Stimulated activated CD4-positive, alpha-beta T cell treated with anti-CD3 and anti-CD28 coated beads, TNF-alpha, amount 100 ng/mL, for 24 hours (primary cell): ENCODE measurements around the gene DNAH9.

ENCODE experiments used
- DNase-seq, 3 experiments: peaks; one replicate each; pipeline ENCODE4 v3.0.0-alpha.2; 2020; ENCODE audit warnings: low read depth in 3 of 3

Gene DNAH9

GRCh38 chr17:11840052-11840451 lies 241.8 kb downstream of the DNAH9 start:
- no peak for DNase-seq

DNA sequence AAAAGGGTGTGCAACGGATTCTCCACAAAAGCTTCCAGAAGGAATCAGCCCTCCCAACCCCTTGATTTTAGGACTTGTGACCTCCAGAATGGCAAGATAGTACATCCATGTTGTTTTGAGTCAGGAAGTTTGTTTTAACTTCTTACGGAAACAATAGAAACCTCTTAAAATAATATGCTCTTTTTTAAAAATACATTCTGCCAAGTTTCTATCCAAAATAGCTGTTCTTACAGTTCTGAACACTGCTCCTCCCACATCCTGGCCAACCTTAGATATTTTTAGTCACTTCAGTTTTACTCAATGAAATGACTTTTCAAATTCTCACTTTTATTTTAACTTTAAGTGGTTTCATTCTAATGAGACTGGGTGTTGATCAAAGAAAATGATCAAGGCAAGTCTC lies 242.6 kb downstream of the DNAH9 start:
- no peak for DNase-seq

DNA sequence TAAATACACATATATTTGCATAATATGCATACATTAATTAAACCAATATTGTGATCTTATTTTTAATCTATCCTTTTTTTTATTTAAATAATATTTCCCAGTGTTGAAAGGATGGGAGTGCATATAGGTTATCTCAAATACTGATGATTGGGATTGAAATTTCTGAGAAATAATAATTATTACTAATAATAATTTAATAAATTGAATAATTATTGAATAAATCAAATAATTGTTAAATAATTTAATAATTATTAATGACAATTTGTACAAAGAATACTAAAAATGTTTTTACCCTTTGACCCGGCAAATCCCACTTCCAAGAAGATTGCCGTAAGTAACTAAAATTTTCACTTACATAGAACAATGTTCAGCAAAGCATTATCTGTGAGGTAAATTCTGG lies 250.1 kb downstream of the DNAH9 start:
- no peak for DNase-seq

DNA sequence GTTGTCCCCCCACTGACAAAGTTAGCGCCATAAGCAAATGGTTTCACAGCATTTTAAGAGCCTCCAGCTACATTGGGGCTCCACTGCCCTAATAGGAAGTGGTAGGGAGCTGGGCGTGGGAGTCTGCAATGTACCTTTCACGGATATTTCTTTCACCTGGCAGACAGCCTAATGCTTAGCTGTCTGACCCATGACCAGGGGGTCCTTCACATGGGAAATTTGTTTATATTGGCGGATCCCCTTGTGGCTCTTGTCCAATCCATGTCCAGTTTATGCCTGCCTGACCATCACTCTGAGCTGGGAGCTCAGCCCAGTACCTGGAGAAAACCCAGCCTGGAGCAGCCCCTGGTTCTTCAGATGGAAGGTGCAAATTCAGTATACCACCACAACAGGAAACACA lies 254.0 kb downstream of the DNAH9 start:
- no peak for DNase-seq

DNA sequence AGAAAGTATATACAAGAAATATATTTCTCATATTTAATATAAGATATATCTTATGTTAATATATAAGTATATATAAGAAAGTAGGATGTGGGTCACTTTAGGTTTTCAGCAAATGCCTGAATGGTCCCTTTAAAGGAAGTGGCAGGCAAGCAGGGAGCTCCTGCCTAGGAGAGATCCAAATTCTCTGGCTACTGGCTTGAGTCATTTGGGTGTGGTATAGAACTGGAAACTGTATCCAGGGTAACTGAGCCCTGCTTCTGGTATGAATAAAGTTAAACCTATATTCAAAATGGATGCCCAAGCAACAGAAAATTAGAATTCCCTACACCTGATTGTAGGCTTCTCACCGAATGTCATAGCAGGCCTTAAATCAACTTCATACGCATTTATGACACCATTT lies 254.6 kb downstream of the DNAH9 start:
- DNase-seq, result no peak

DNA sequence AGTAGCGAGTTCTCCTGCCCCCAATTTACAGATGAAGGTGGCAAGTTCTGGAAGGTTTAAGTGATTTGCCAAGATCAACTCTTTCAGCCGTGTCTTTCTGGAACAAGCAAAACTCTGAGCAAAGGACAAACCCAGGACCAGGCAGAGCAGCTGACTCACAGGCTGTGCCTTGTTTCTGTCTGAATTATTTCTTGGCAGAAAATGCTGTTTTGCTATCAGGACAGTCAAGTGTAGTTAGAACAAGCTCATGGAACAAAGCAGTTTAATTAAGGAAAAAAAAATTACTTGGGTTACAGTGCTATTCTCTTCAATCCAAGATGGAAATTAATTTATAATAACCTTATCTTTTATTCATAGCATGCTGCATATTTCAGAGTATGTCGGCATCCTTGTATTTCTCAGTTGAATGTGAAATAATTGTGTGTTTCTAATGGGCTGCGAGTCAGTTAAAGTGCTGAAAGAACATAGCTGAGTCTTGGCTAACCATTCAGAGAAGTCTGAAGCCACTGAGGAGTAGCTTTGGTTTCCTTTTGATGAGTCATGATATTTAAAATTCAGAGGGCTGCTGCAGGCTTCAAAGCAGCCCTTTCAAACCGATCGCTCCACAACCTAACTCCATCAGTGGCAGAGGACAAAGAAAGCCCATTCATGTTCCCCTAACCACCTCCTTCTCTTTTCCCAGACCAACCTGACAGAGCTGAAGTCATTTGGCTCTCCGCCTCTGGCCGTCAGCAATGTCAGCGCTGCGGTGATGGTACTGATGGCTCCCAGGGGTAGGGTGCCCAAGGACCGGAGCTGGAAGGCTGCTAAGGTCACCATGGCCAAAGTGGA lies 255.3 kb downstream of the DNAH9 start:
- no peak for DNase-seq

DNA sequence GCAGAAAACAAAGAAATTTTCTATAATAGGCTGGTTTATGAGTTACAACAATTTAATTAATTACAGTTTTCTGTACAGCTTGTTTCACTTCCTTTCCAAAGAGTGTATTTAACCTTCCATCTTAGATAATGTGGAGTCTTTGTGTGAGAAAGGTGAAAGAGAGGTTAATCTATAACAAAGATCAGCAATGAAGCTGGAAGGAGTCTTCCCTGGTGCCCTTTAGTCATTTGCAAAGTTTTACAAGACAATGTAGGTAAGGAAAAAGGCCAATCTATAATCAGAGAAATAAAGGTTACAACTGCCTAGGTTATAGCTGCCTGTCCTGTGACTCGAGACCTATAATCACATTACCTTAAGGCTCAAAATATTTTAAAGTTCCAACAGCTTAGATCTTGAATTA lies 257.0 kb downstream of the DNAH9 start:
- no peak for DNase-seq

- DNase-seq, result no peak
These were observed 258.7 kb downstream of the DNAH9 start for GRCh38 chr17:11857006-11857405.

DNA sequence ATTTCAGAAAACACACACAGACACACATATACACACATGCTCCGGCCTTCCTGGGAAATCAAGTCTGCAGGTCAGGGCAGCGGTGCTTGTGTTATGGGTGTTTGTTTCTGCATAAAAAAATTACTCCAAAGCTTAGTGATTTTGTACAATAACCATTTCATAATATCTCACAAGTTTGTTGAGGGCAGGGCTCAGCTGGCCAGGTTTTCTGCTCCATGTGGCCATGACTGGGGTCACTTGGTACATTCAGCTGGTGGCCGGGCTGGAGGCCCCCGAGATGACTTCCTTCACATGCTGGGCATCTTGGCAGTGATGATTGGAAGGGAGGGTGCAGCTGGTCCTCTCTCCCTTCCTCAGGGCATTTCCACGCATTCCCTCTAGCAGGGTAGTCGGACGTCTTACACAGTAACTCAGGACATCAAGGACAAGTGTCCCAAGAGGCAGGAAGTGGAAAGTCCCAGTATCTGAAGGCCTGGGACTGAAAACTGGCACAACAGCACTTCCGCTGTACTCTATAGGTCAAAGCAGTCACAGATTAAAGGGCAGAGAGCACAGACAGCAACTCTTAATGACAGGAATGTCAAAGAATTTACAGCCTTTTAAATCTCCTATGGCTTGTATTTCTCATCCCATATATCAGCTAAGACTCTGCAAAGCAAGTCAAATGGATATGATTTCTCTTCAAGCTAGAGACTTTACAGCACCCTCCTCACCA lies 271.6 kb downstream of the DNAH9 start:
- DNase-seq, result no peak

DNA sequence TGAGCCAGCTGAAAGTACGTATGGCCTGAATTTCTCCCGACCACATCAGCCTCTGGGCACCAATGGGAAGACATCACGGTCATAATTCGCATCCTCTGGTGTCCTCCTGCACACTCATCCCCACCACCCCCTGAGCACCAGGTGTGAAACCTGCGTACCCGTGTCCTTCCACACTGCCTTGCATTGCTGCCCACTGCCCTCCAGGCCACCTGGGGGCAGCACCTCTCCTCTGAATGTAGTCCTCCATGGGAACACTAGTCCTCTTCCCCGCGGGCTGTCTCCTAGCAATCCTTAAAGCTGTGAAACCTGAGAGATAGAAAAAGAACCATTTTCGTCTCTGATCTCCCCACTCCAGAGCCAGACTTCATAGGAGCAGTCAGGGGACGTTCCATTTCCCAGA lies 273.5 kb downstream of the DNAH9 start:
- DNase-seq, result no peak

- no peak for DNase-seq
These were observed 276.5 kb downstream of the DNAH9 start for GRCh38 chr17:11874756-11875155.

- no peak for DNase-seq
These were observed 282.4 kb downstream of the DNAH9 start for GRCh38 chr17:11880714-11881113.

GRCh38 chr17:11882716-11883115 lies 284.4 kb downstream of the DNAH9 start:
- DNase-seq, result no peak

- no peak for DNase-seq
These were observed 286.8 kb downstream of the DNAH9 start for GRCh38 chr17:11885051-11885450.

DNA sequence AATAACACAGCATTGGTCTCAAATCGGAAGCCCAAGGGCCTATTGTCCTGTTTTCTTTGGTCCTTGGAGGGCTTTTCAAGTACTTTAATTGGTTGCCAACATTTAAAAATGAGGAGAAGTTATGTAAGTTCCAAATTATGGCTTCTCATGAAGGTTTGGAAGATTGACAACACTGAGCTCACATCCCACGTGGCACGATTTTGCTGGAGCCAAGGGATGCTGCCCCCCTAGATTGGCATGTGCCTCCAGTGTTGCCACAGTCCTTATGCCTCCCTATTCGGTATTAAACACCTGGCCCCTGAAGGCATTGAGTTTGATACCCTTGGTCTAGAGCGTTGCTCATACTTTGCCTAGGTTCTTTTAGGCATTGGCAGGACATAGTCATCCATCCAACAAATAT lies 291.0 kb downstream of the DNAH9 start:
- no peak for DNase-seq

GRCh38 chr17:11893862-11894261 lies 295.6 kb downstream of the DNAH9 start:
- no peak for DNase-seq

DNA sequence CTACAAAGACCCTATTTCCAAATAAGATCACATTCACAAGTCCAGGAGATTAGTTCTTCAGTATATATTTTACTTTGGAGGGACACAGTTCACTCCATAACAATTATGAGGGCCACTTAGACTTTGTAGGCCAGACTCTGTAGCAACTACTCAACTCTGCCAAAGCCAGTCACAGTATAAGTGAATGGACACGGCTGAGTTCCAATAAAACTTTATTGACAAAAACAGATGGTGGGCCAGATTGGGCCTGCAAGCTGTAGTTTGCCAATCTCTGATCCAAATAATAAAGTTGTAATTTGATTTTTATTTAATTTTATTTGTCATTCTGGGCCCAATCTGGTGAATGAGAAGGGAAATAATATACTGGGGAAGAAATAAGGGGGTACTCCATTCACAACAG lies 297.9 kb downstream of the DNAH9 start:
- no peak for DNase-seq

DNA sequence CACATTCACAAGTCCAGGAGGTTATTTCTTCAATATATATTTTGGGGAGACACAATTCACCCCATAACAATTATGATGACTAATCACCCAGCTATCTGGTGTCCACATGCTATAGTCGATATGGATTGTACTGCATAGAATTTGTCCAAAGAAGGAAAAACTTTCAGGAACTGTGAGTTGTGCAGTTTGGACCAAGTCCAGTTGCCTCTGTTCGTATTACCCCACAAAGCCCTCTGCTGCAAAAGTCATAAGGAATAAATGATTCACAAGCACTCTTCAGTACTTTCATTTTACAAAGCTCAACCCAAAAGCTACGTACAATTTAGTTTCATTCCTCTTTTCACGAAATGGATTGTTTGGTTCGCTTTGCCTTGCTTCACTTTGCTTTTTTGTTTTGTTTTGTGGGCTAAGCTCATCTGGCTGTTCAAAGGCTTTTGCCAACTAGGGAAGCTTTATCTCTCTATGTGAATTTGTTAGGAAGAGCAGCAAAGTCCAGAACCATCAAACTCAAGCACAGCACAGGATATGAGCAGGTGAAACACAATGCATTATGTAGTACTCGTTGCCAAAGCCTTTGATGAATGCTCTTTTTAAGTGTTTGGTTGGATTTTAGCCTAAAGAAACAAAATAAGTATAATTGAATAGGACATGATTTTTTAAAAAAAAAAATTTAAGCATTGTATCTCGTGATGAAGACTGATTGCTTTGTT lies 300.4 kb downstream of the DNAH9 start:
- DNase-seq, result no peak

GRCh38 chr17:11899537-11899942 lies 301.3 kb downstream of the DNAH9 start:
- DNase-seq, result no peak

DNA sequence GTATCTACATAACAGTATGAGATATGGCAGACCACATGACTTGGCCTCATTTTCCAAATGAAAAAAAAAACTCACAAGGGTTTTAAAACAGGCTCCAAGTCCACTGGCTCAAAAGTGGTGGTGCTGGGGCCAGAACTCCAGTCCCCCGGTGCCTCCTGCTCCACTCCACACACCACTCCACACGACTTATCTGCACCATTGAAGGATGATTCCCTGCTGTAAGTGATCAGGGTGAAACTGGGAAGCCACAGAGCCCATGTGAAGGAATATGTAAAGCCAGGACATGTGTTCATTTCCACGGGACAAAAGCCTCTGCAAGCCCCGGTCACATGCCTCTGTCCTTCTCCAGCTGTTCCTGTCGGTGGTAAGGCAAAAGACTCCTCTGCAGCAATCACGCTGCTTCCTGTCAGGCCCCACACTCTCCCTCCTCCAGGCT lies 301.8 kb downstream of the DNAH9 start:
- no peak for DNase-seq

DNA sequence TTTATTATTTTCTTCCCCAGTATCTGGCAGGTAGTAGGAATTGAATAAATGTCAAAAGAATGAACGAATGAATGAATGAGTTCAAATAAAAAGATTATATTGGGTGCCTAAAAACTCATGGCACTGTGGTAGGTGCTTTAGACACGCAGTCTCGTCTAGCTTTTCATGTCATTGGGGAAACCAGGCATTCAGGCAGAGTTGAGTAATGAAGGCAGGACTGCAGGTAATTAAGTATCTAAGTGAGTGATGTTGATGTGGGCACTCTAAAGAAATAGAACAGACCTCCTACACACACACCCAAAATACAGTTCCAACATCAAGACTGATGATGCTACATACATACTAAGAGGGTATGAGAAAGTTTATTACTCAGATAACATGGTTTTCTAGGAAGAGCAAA lies 302.4 kb downstream of the DNAH9 start:
- DNase-seq, result no peak

GRCh38 chr17:11901931-11902330 lies 303.7 kb downstream of the DNAH9 start:
- DNase-seq, result no peak

GRCh38 chr17:11908711-11909146 lies 310.5 kb downstream of the DNAH9 start:
- DNase-seq, result no peak
